Stimulated activated CD8-positive, alpha-beta memory T cell treated with anti-CD3 and anti-CD28 coated beads, Interleukin-12 subunit alpha, Interleukin-12 subunit beta, amount 100 ng/mL, for 24 hours (primary cell): ENCODE results near the gene COL4A3.

Experiments
- DNase-seq: peaks from one replicate; pipeline ENCODE4 v3.0.0-alpha.2; 2020; ENCODE audit errors: extremely low read depth

Gene COL4A3

GRCh38 chr2:227287771-227288170, 123.3 kb downstream of the COL4A3 start:
- no peak for DNase-seq

- no peak for DNase-seq
Measured at GRCh38 chr2:227292314-227292713, 127.9 kb downstream of the COL4A3 start.

GRCh38 chr2:227293531-227293930, 129.1 kb downstream of the COL4A3 start:
- DNase-seq, result no peak

GRCh38 chr2:227295806-227296205, 131.4 kb downstream of the COL4A3 start:
- no peak for DNase-seq

- DNase-seq, result no peak
Measured at GRCh38 chr2:227296671-227297405, 132.4 kb downstream of the COL4A3 start.

GRCh38 chr2:227301523-227301922, 137.1 kb downstream of the COL4A3 start:
- no peak for DNase-seq

GRCh38 chr2:227308784-227309183, 144.4 kb downstream of the COL4A3 start:
- no peak for DNase-seq

- DNase-seq, result no peak
Measured at GRCh38 chr2:227310756-227311110, 146.3 kb downstream of the COL4A3 start.

- DNase-seq, result no peak
Measured at GRCh38 chr2:227311861-227312506, 147.6 kb downstream of the COL4A3 start.

- DNase-seq, result no peak
Measured at GRCh38 chr2:227312579-227312978, 148.2 kb downstream of the COL4A3 start.

- DNase-seq, result no peak
Measured at GRCh38 chr2:227313310-227313709, 148.9 kb downstream of the COL4A3 start.

GRCh38 chr2:227317834-227318233, 153.4 kb downstream of the COL4A3 start:
- no peak for DNase-seq

- DNase-seq, result no peak
Measured at GRCh38 chr2:227320305-227321094, 156.1 kb downstream of the COL4A3 start.

GRCh38 chr2:227322530-227323205, 158.2 kb downstream of the COL4A3 start:
- no peak for DNase-seq

GRCh38 chr2:227323818-227324217, 159.4 kb downstream of the COL4A3 start:
- DNase-seq, result no peak

- no peak for DNase-seq
Measured at GRCh38 chr2:227324642-227324994, 160.2 kb downstream of the COL4A3 start.

GRCh38 chr2:227324995-227325838, 160.8 kb downstream of the COL4A3 start, which contains the start of gene MFF:
TSS of gene MFF (plus strand) at chr2:227325251. CDS start at chr2:227330666, 5,415 bp downstream.
- peak; percentile 87 for DNase-seq

GRCh38 chr2:227325839-227326195, 161.4 kb downstream of the COL4A3 start:
- no peak for DNase-seq

GRCh38 chr2:227326783-227327182, 162.4 kb downstream of the COL4A3 start:
- DNase-seq, result no peak

- DNase-seq, result no peak
Measured at GRCh38 chr2:227335713-227336112, 171.3 kb downstream of the COL4A3 start.

- no peak for DNase-seq
Measured at GRCh38 chr2:227337442-227337841, 173.0 kb downstream of the COL4A3 start.
